GM18505 (cell line): ENCODE results near the gene ANAPC2.

ENCODE experiments used
- ATAC-seq: cut with Tn5 transposase; IDR thresholded peaks from one replicate; pipeline ENCODE4 v1.9.1; 2021; ENCODE audit not compliant: unreplicated experiment
- POLR2A ChIP-seq: IDR thresholded peaks from 4 replicates; pipeline ENCODE4 v1.6.1; 2011; ENCODE audit warnings: borderline replicate concordance; ENCODE audit not compliant: insufficient read depth, insufficient read length; ENCODE audit errors: extremely low read depth

ANAPC2 gene

DNA sequence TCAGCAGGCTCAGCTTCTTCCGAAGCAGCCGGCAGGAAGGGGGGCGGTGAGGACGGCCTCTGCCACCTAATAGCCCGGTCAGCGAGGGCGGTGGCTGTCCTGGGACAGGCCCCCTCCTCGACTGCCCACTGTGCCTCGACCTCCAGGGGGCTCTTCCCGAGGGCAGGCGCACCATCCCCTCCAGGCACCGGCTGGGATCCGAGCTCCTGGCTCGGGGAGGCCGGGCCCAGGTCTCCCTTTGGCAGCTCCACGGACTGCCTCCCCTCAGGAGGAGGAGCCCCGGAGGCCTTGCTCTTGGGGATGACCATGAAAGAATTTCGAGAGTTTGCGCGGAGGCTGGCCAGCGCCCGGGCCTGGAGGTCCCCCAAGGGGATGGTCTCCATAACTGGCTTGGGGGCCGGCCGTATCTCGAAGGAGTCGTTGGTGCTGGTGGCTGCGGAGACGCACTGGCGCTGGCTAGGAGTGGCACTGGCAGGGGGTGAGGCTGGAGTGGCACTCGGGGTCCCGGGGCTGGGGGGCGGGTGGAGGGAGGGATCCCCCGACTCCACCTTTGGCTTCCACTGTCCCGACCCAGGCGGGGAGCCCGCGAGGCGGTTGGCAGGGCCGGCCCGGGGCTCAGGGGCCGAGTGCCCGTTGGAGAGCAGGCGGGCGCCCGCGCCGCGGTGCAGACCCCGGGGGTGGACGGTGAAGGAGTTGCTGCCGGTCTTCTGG lies 11.2 kb upstream of the ANAPC2 start:
- ATAC-seq: no peak
- no peak for TF ChIP-seq POLR2A

DNA sequence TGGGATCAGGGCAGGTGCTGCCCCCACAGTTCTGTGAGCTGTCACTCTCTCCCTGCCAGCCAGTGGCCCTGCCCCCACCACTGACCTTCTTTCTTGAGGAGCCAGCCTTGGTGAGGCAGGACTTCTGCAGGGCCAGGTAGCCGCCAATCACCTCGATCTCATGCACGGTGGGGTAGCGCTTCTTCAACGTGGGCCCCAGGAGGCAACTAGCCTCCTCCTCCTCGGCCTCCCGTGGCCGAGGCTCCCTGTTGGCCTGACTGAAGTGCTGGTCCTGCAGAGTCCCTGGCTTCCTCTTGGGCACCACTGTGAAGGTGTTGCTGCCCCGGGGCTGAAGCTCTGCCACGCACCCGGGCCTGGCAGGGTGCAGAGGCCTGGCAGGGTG lies 10.5 kb upstream of the ANAPC2 start:
- TF ChIP-seq POLR2A: no peak
- no peak for ATAC-seq

DNA sequence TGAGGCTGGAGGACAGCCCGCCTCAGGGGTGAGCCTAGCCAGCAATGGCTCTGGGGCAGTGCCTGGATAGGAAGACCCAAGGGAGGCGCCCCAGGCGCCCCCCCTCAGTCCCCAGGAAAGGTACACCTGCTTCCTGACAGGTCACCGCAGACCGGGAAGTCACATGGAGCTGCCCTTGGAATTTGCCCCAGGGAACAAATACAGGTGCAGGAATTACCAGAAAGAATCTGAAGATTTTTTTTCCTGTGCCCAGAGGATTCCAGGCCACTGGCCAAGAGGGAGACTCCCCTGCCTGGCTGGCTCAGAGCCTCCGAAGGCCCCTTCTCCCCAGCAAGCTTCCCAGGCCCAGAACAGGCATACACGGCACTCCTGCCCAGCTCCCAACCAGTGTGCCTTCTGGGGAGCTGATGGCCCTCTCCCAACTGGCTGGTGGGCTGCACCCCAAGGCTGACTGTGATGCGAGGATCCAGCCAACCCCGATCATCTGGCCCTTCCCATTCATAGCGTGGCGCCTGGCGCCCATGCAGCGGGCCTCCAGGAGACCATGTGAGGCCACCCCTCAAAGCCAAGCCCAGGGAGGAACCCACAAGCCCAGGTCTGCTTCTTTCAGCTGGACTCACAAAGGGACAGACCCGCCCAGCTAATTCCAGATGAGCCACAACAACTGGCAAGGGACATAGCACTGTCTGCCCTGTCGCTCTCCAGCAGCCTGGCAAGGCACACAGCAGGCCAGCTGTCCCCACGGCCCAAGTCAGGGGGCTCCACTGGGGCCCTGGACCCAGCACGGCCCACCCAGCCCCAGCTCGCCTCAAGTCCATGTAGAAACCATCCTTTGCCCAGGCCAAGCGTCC lies 9.9 kb upstream of the ANAPC2 start:
- ATAC-seq: no peak
- no peak for TF ChIP-seq POLR2A

DNA sequence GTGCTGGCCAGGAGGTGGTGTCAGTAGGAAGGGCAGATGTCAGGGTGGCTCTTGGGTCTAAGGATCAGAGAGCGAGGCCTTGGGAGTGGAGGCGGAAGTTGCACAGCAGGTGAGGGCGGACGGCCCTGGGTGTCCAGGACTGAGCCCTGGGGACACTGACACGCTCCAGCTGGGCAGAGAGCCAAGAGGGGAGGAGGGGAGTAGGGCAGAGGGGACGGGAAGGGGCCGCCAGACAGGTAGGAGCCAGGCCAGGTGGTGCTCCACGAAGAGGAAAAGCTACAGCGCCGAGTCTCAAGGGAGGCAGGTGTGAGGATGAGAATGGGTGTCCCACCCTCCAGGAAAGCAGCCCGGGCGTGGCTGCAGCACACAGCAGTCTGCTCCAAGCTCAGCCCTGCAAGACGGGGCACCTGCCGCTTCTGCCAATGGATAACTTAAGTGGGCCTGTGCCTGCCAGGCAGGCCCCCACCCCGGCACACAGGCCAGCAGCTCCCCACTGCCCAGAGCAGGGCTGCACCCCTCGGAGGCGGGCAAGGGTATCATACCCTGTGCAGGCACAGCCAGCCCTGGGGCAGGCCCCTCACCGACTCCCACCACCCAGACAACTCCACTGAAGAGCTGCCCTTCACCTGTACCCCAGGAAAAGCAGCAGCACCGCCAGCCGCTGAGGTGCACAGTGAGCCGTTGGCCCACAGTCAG lies 7.3 kb upstream of the ANAPC2 start:
- TF ChIP-seq POLR2A: no peak
- no peak for ATAC-seq

DNA sequence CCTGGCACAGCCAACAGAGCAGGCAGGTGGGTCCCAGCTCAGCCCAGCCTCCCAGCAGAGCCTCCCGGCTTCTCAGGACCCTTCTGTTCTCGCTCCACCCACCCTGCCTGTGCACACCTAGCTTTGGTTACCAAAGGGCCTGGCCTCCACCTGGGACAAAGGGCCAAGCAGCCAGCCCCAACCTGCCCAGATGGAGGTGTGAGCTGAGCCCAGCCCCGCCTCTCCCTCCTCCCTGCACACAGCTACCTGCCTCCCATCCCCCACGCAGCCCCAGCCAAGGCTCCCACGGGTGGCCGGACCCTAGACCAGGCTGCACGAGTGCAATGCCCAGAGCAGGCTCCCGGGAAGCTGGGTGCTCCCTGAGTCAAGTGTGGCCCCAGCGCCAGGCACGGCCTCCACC lies 6.5 kb upstream of the ANAPC2 start:
- no peak for ATAC-seq
- TF ChIP-seq POLR2A: no peak

DNA sequence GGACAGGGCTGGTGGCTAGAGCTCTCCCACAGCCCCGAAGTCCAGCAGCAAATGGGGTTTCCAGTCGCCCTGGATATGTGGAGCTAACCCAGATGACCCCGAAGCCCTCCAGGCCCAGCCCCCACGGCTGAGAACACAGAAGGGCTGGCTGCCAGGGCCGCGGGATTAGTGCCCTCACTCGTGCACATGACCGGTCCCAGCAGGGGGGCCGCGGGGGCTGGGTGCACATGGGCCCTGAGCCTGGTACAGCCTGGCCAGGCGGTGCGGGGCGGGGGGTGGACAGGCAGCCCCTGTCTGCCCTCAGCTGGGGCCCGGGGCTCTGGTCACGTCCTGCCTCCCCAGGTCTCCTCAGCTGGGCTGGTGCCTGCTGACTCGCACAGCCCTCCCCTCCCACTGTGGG lies 6.0 kb upstream of the ANAPC2 start:
- TF ChIP-seq POLR2A: no peak
- no peak for ATAC-seq

DNA sequence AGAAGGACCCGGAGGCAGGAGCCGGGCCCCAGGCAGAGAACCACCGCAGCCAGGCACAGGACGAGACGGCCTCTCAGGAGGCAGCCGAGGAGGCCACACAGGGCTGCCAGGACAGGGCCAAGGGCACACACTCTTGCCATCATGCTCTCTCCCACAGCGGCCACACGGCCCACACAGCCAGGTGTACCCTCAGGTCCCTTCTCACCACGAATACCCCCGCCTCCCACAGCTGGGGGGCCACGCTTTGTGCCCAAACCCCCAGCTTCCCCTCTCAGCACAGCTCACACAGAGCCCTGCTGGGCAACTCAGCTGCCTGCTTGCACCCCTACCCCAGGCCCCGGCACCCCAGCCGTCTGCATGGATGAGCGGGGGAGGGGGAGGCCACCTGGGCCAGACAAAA lies 5.4 kb upstream of the ANAPC2 start:
- no peak for TF ChIP-seq POLR2A

DNA sequence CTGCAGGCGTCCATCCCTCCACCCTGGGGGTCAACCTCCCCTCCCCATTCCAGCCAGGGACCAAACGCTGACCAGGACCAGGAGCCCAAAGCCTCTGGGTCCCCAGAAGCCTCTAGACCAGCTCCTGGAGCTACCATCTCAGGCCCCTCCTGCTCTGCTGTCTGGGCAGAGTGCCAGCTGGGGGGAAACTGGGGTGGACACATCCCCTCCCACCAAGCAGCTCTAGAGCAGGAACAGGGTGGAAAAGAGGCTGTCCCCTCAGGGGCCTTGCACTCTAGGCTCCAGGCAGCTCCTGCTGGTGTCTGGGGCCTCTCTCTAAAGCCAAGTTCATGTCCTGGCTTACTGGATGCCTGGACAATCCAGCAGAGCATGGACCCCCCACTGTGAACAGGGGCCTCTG lies 4.5 kb upstream of the ANAPC2 start:
- no peak for ATAC-seq
- TF ChIP-seq POLR2A: no peak

More for the DNA sequence above, 5.4 kb upstream of the ANAPC2 start:
- ATAC-seq: no peak

DNA sequence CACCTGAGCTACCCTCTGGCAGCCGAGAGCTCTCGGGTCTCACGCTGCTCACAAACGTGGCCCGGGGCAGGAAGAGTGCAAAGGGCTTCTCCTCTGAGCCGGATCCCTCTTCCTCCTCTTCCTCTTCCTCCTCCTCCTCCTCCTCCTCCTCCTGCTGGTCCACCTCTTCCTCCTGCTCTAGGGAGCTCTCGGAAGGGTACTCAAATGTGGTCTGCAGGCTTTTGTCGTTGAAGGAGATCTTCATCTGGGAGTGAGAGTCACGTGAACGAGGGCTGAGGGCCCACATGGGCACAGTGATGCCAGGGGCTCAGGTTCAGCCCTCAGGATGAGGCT lies 4.1 kb upstream of the ANAPC2 start:
- no peak for ATAC-seq
- TF ChIP-seq POLR2A: no peak

DNA sequence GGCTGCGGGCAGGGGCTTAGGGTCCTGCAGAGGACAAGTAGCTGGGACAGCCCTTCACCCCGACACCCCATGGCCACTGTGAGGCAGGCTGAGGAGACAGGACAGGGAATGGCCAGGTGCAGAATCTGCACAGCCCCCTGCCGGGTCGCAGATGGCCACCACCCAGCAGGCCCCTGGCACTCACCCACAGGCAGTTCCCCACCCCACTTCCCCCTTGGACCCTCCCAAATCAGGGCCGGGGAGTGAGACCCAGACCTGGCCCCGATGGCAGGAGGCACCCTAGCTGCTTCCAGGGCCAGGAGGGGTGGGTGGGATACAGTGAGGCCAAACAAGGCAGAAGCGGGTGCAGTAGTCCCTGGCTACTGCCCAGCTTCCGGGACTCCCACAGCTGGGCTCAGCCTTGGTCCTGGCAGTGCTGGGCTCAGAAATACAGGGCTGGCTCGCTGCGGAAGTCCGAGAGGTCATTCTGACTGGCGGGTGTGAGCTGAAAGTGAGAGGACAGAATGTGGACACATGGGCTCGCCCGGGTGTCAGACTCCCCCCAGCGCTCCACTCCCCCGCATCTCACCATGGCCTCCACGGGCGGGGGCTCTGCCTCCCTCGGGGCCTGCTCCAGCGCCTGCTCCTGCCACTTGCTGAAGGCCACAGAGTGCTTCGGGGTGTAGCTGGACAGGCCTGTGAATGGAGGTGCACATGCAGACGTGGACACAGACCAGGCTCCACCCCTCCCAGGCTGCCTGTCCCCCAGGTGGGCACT lies 3.5 kb upstream of the ANAPC2 start:
- no peak for TF ChIP-seq POLR2A
- ATAC-seq: no peak

DNA sequence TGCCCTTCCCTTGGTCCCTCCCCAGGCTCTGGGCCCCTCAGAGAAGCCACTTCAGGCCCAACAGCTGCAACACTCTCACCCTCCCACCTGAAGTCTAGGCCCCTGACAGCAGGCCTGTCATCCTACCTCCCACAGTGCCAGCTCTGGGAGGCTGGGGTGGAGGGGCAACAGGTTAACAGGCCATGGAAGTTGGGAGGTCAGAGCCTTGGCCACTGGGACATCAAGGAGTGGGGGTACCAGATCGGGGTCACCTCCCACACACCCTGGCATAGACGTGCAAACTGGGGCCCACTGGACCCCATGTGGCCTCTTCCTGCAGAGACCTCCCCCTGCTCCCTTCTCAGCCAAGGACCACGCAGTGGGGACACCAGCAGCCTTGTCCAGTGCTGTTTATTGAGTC lies 2.9 kb upstream of the ANAPC2 start:
- no peak for TF ChIP-seq POLR2A

DNA sequence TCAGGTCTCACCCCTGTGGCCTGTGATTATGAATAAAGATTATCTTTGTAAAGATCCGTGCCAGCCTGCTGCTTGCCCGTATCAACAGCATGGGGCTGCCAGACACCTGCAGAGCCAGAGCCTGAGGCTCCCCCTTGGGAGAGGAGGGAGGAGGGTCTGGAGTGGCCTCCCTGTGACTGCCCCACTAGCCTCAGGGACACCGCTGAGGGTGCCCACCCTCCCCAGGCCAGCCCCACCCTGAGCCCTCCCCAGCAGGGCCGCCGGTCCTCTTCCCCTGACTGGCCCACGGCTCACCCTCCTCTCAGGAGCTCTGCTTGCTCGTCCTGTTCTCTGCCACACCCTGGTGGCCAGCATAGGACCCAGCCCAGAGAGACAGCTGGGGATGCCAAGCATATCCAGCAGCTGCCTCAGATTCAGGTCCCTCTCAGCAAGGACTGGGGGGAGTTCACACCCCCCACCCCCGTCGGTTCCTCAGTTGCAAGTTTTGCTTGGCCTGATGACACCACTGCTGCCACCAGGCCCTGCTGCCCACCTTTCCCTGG lies 2.0 kb upstream of the ANAPC2 start:
- ATAC-seq: no peak
- no peak for TF ChIP-seq POLR2A

More for the DNA sequence above, 2.9 kb upstream of the ANAPC2 start:
- no peak for ATAC-seq

DNA sequence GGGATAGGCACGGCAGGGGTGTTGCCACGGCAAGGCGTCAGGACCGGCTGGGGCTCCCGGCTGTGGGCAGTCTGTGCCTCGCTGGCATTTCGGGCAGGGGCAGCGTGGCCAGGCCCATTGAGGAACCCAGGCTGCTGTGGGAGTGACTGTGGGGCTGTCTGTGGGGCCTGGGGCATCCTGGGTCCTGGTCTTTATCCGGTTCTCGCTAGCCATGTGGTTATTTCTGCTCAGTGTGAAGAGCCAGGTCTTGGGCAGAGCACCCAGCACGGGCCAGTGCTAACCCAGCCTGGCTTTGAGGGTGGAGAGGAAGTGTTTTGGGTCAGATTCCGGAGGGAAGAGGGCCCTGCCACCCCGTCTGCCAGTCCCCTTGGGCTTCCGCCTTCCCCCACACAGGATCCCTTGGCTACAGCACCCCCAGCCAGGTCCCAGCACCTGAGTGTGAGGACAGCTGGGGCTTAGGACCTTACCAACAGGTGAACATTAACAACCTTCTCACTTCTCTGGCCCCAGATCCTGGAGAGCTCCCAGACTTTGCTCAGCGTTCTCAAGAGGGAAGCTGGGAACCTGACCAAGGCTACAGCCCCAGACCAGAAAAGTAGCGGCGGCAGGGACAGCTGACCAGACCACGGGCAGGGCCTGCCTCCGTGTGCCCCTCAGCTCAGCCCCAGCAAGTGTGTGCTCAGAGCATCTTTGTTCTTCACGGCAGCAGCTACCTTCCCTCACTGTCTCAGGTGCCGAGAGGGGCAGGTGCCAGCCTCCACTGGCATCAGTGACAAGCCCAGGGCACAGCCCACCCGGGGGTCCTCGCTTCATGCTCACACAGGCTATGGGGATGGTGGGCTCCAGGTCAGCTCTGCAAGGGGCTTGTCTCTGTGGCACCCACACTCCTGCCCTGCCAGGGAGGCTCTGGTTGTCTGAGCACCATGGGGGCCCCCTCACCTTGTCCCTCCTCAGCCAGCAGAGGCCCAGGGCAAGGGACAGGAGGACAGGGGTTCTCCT lies 1.2 kb upstream of the ANAPC2 start:
- no peak for ATAC-seq
- no peak for TF ChIP-seq POLR2A

DNA sequence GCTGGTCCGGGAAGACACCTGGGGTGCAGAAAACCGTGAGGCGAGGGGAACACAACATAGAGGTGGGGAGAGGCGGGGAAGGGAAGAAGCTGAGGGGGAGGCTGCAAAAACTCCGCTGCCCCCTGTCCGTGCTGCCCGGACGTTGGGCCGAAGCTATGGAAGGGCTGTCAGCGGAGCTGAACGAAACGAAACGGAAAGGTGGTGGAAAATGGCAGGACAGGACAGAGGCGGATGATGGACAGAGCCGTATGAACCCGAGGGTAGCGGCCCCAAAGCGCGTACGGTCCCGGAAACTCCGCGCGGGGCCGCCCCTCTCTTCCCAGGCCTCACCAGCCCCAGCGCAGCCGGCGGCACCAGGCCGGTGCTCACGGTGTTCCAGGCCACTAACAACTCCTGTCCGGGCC lies 272 bp downstream of the ANAPC2 start:
- no peak for TF ChIP-seq POLR2A
- ATAC-seq: peak; percentile 3
